Osteoblast (primary cell): ENCODE measurements around the gene ASPG. TPM values are rescaled to one million over a fixed set of nuclear protein-coding genes. Genes with fewer than 3 reads are reported as not detected.

ENCODE experiments used
- DNase-seq: peaks from one replicate; pipeline ENCODE4 v3.0.0; 2011; ENCODE audit warnings: low spot score, mixed read lengths; ENCODE audit not compliant: insufficient read length; ENCODE audit errors: missing footprints
- H2AFZ ChIP-seq: 2 replicates; pipeline ENCODE4 v1.6.0; 2011; ENCODE audit warnings: mild to moderate bottlenecking, low read length
- H3K27ac ChIP-seq: 2 replicates; pipeline ENCODE4 v1.5.1; 2011; ENCODE audit warnings: mild to moderate bottlenecking, low read depth, low read length, moderate library complexity
- H3K27me3 ChIP-seq: 2 replicates; pipeline ENCODE4 v1.6.0; 2012; ENCODE audit warnings: mild to moderate bottlenecking, control low read depth, inconsistent platforms, low read length, moderate library complexity; ENCODE audit not compliant: insufficient read depth
- H3K36me3 ChIP-seq: 2 replicates; pipeline ENCODE4 v1.5.1; 2011; ENCODE audit warnings: mild to moderate bottlenecking, low read length, control low read depth, moderate library complexity; ENCODE audit not compliant: insufficient read depth
- H3K4me1 ChIP-seq: 2 replicates; pipeline ENCODE4 v1.5.1; 2011; ENCODE audit warnings: mild to moderate bottlenecking, low read length, control low read depth, moderate library complexity; ENCODE audit not compliant: insufficient read depth
- H3K4me2 ChIP-seq: 2 replicates; pipeline ENCODE4 v1.6.0; 2011; ENCODE audit warnings: mild to moderate bottlenecking, low read length; ENCODE audit not compliant: insufficient read depth
- H3K4me3 ChIP-seq: fragments of 200-600 bp; sonication (generic); 3 replicates; pipeline ENCODE4 v1.5.1; 2012; ENCODE audit warnings: mild to moderate bottlenecking, low read length, inconsistent platforms; ENCODE audit not compliant: insufficient read depth
- H3K79me2 ChIP-seq: 2 replicates; pipeline ENCODE4 v1.6.0; 2012; ENCODE audit warnings: mild to moderate bottlenecking, low read length, control low read depth, inconsistent platforms; ENCODE audit not compliant: insufficient read depth
- H3K9me3 ChIP-seq: 2 replicates; pipeline ENCODE4 v1.5.1; 2011; ENCODE audit warnings: low read depth, low read length, control low read depth
- H4K20me1 ChIP-seq: 2 replicates; pipeline ENCODE4 v1.6.0; 2012; ENCODE audit warnings: mild to moderate bottlenecking, low read length, control low read depth; ENCODE audit not compliant: insufficient read depth
- CTCF ChIP-seq: IDR thresholded peaks from 2 replicates; pipeline ENCODE4 v1.5.1; 2011; ENCODE audit warnings: mild to moderate bottlenecking, low read depth, low read length, moderate library complexity; ENCODE audit errors: extremely low read depth
- total RNA-seq: library from RNA; depleted of rRNA; stranded (reverse); fragments of >200 nt; gene quantifications from 2 replicates; pipeline ENCODE4 v1.2.3, GENCODE V29; 2012

The ASPG gene
- total RNA-seq, 1 donor: not detected

- Histone ChIP-seq H3K27ac (no peak overlapping the region), H2AFZ (no peak overlapping the region)
These were observed 53.4 kb downstream of the ASPG start for GRCh38 chr14:104138718-104139459.

GRCh38 chr14:104139460-104140212, 54.1 kb downstream of the ASPG start:
- Histone ChIP-seq H3K79me2 (no peaks in the 10 kb centered on the region), H3K9me3 (no peaks in the 10 kb centered on the region), H3K27me3 (peaks cover 33% of the 10 kb centered on the region), H3K4me1 (no peaks in the 10 kb centered on the region), H3K36me3 (no peaks in the 10 kb centered on the region), H3K4me2 (no peak overlapping the region), H4K20me1 (no peaks in the 10 kb centered on the region), H3K4me3 (no peak overlapping the region), H3K27ac (no peak overlapping the region), H2AFZ (no peak overlapping the region)
- no peak for TF ChIP-seq CTCF
- DNase-seq: no peak

More at GRCh38 chr14:104138718-104139459, 53.4 kb downstream of the ASPG start:
- TF ChIP-seq CTCF: no peak
- Histone ChIP-seq H3K4me3 (no peak overlapping the region), H3K79me2 (no peaks in the 10 kb centered on the region), H3K9me3 (no peaks in the 10 kb centered on the region), H3K4me1 (no peaks in the 10 kb centered on the region), H3K4me2 (no peak overlapping the region), H3K36me3 (no peaks in the 10 kb centered on the region), H3K27me3 (peaks cover 33% of the 10 kb centered on the region), H4K20me1 (no peaks in the 10 kb centered on the region)
- DNase-seq: peak; percentile 93

- peaks cover 32% of the 10 kb centered on the region for H3K27me3 ChIP-seq
- H3K79me2 ChIP-seq: no peaks in the 10 kb centered on the region
- H3K36me3 ChIP-seq: no peaks in the 10 kb centered on the region
- H3K4me3 ChIP-seq: no peak overlapping the region
- H3K4me2 ChIP-seq: no peak overlapping the region
- no peak overlapping the region for H3K27ac ChIP-seq
- no peaks in the 10 kb centered on the region for H3K4me1 ChIP-seq
- no peak for TF ChIP-seq CTCF
- H3K9me3 ChIP-seq: no peaks in the 10 kb centered on the region
- no peaks in the 10 kb centered on the region for H4K20me1 ChIP-seq
- no peak overlapping the region for H2AFZ ChIP-seq
- no peak for DNase-seq
These were observed 54.6 kb downstream of the ASPG start for GRCh38 chr14:104140213-104140462.
